Fibroblast of mammary gland (primary cell): ENCODE data around the gene ALMS1.
"Not testable (repeated sequence)": the region's sequence is repeated elsewhere in the genome, so short reads cannot be mapped to it uniquely, and the experiment has no call there.

Source experiments
- DNase-seq: peaks from one replicate; pipeline ENCODE4 v3.0.0-alpha.2; 2010; ENCODE audit warnings: low read depth
- H3K4me3 ChIP-seq: 2 replicates; pipeline ENCODE4 v1.5.1; 2011; ENCODE audit warnings: low read depth, mild to moderate bottlenecking, low read length, moderate library complexity; ENCODE audit not compliant: control insufficient read depth
- CTCF ChIP-seq: conservative IDR thresholded peaks from 2 replicates; pipeline ENCODE4 v1.5.1; 2011; ENCODE audit warnings: low read depth, low read length, inconsistent platforms; ENCODE audit not compliant: control insufficient read depth, insufficient read depth

Gene ALMS1

DNA sequence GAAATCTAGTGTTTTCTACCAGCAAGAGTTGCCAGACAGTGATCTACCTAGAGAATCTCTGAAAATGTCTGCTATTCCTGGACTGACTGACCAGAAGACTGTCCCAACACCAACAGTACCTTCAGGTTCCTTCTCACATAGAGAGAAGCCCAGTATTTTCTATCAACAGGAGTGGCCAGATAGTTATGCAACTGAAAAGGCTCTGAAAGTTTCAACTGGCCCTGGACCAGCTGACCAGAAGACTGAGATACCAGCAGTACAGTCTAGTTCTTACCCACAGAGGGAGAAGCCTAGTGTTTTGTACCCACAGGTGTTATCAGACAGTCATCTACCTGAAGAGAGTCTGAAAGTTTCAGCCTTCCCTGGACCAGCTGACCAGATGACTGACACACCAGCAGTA is 63.8 kb downstream of the ALMS1 start:
- H3K4me3 ChIP-seq = no peak overlapping the region
- DNase-seq = no peak
- no peak for TF ChIP-seq CTCF

DNA sequence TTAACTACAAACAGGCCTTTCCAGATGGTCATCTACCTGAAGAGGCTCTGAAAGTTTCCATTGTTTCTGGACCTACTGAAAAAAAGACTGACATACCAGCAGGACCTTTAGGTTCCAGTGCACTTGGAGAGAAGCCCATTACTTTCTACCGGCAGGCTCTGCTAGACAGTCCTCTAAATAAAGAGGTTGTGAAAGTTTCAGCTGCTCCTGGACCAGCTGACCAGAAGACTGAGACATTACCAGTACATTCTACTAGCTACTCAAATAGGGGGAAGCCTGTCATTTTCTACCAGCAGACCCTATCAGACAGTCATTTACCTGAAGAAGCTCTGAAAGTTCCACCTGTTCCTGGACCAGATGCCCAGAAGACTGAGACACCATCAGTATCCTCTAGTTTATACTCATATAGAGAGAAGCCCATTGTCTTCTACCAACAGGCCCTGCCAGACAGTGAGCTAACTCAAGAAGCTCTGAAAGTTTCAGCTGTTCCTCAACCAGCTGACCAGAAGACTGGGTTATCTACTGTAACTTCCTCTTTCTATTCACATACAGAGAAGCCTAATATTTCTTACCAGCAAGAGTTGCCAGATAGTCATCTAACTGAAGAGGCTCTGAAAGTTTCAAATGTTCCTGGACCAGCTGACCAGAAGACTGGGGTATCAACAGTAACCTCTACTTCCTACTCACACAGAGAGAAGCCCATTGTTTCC is 65.8 kb downstream of the ALMS1 start:
- TF ChIP-seq CTCF = no peak
- no peak overlapping the region for H3K4me3 ChIP-seq
- DNase-seq = no peak

DNA sequence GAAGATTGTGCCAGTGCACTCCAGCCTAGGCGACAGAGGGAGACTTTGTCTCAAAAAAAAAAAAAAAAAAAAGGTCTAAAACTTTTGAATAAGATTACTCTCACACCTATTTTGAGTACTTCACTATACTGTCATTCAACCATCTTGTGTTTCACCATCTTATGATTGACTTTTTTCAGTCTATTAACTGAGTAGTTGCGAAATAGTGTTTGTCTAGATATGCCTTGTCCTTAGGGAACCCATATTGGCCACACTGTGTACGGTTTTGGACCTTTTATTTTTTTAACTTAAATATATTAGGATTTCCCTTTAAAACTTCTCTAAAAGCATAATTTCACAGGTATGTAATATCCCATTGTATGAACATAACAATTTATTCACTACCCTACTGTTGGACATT is 72.3 kb downstream of the ALMS1 start:
- no peak for TF ChIP-seq CTCF
- no peak for DNase-seq
- H3K4me3 ChIP-seq = no peak overlapping the region

DNA sequence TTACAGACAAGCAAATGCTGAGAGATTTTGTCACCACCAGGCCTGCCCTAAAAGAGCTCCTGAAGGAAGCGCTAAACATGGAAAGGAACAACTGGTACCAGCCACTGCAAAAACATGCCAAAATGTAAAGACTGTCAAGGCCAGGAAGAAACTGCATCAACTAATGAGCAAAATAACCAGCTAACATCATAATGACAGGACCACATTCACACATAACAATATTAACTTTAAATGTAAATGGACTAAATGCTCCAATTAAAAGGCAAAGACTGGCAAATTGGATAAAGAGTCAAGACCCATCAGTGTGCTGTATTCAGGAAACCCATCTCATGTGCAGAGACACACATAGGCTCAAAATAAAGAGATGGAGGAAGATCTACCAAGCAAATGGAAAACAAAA is 76.8 kb downstream of the ALMS1 start:
- H3K4me3 ChIP-seq, DNase-seq: not testable (repeated sequence)

DNA sequence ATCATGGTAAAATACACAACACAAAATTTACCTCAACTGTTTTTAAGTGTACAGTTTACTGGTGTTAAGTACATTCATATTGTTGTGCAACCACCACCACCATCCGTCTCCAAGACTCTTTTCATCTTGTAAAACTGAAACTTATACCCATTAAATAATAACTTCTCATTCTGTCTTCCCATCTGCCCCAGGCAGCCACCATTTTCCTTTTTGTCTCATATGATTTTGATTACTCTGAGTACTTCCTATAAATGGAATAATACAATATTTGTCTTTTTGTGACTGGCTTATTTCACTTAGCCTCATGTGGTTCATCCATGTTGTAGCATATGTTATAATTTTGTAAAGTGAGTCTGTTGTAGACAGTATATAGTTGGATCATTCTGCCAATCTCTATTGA is 82.7 kb downstream of the ALMS1 start:
- H3K4me3 ChIP-seq = no peak overlapping the region
- TF ChIP-seq CTCF = no peak
- no peak for DNase-seq

- H3K4me3 ChIP-seq, DNase-seq: not testable (repeated sequence)
Measured at GRCh38 chr2:73483874-73484273, 98.2 kb downstream of the ALMS1 start.

DNA sequence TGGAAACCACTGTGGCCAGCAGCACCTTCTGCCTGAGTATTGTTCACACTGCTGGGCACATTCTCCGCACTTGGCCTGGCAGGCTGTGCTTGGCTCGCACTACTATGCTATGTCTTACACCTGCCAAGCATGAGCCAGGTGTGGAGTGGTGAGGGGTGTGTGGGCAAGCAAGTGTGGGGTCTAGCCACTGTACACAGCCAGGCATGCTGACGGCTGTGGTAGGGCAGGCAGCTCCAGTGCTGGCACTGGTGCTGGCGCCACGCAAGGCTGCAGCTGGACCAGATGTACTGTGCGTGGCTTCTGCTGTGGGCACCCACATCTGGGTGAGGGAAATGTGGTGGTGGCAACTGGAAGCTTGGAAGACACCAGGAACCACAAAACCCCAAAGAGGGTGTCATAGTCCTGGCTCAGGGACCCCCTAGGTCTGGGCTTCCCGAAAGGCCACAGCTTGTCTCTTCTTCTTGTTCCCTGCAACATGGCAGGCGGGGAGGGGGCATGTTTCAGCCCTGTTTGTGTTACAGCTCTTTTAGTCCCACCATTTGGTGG is 101.5 kb downstream of the ALMS1 start:
- no peak overlapping the region for H3K4me3 ChIP-seq
- no peak for TF ChIP-seq CTCF
- DNase-seq = no peak

DNA sequence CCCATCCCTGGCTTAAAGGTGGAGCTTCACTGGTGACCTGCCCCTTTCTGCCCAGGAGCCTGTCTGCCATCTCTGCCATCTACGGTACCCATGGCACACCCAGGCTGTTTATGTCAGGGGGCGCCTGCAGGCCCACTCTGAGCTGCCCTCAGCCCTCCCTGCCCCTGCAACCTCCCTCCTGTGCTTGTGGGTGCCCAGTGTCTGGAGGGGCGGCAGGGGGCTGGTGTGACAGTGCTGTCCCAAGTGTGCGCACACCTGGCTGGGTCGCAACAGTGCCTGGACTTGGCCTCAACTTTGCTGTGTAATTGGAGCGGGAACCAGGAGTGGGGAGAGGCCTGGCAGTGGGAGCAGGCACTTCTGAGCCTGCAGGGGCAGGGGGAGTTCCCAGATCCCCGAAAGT is 102.4 kb downstream of the ALMS1 start:
- no peak overlapping the region for H3K4me3 ChIP-seq
- no peak for TF ChIP-seq CTCF
- no peak for DNase-seq
